GM12878 (cell line): ENCODE data around the gene CBLN3. TPM values are rescaled to one million over a fixed set of nuclear protein-coding genes. Genes with fewer than 3 reads are reported as not detected.

ENCODE experiments used
- CHD2 ChIP-seq: IDR thresholded peaks from 2 replicates; pipeline ENCODE4 v1.6.1; 2011; ENCODE audit warnings: low read depth, low read length, improper control_type of control experiment, borderline replicate concordance
- CHD4 ChIP-seq: fragments of 200-600 bp; sonication (generic); IDR thresholded peaks from 2 replicates; pipeline ENCODE4 v1.6.1; 2016; ENCODE audit warnings: mild to moderate bottlenecking
- FOXK2 ChIP-seq: fragments of 450-650 bp; IDR thresholded peaks from 2 replicates; pipeline ENCODE4 v1.6.1; 2017; ENCODE audit warnings: mild to moderate bottlenecking, moderate library complexity
- GATAD2B ChIP-seq: fragments of 450-650 bp; conservative IDR thresholded peaks from 2 replicates; pipeline ENCODE4 v1.6.1; 2017; ENCODE audit warnings: low read depth, mild to moderate bottlenecking, moderate library complexity
- HDAC2 ChIP-seq: fragments of 200-600 bp; sonication (generic); IDR thresholded peaks from 2 replicates; pipeline ENCODE4 v1.6.1; 2017
- HDGF ChIP-seq: fragments of 450-650 bp; IDR thresholded peaks from 2 replicates; pipeline ENCODE4 v1.6.1; 2016; ENCODE audit warnings: antibody characterized with exemption
- HSF1 ChIP-seq: fragments of 150-350 bp; IDR thresholded peaks from 2 replicates; pipeline ENCODE4 v1.6.1; 2014; ENCODE audit warnings: mild to moderate bottlenecking, low read depth, low read length
- IKZF1 ChIP-seq: fragments of 450-650 bp; conservative IDR thresholded peaks from 2 replicates; pipeline ENCODE4 v1.6.1; 2017; ENCODE audit warnings: antibody characterized with exemption, mild to moderate bottlenecking
- MAX ChIP-seq: IDR thresholded peaks from 2 replicates; pipeline ENCODE4 v1.6.1; 2012; ENCODE audit warnings: low read depth, low read length, improper control_type of control experiment
- MLLT1 ChIP-seq: fragments of 450-650 bp; IDR thresholded peaks from 2 replicates; pipeline ENCODE4 v1.6.1; 2016; ENCODE audit warnings: mild to moderate bottlenecking
- MYB ChIP-seq: fragments of 150-350 bp; IDR thresholded peaks from 2 replicates; pipeline ENCODE4 v1.6.1; 2014; ENCODE audit warnings: mild to moderate bottlenecking, low read depth, low read length, borderline replicate concordance
- PKNOX1 ChIP-seq: fragments of 450-650 bp; IDR thresholded peaks from 2 replicates; pipeline ENCODE4 v1.6.1; 2016; ENCODE audit warnings: mild to moderate bottlenecking
- POLR2A ChIP-seq: IDR thresholded peaks from 2 replicates; pipeline ENCODE4 v1.6.1; 2011; ENCODE audit warnings: low read depth, mild to moderate bottlenecking, low read length
- RBBP5 ChIP-seq: fragments of 200-600 bp; sonication (generic); conservative IDR thresholded peaks from 2 replicates; pipeline ENCODE4 v1.6.1; 2016
- SIX5 ChIP-seq: IDR thresholded peaks from 2 replicates; pipeline ENCODE4 v1.6.1; 2011; ENCODE audit warnings: mild to moderate bottlenecking, low read depth, low read length, moderate library complexity; ENCODE audit not compliant: severe bottlenecking
- SMAD5 ChIP-seq: IDR thresholded peaks from 2 replicates; pipeline ENCODE4 v1.6.1; 2016; ENCODE audit warnings: antibody characterized with exemption, low read depth
- SMARCA5 ChIP-seq: fragments of 450-650 bp; IDR thresholded peaks from 2 replicates; pipeline ENCODE4 v1.6.1; 2017; ENCODE audit warnings: mild to moderate bottlenecking
- SMC3 ChIP-seq: IDR thresholded peaks from 2 replicates; pipeline ENCODE4 v1.6.1; 2011; ENCODE audit warnings: low read length, improper control_type of control experiment, borderline replicate concordance
- SREBF1 ChIP-seq: IDR thresholded peaks from 2 replicates; pipeline ENCODE4 v1.6.1; 2012; ENCODE audit warnings: mild to moderate bottlenecking, low read length
- STAT1 ChIP-seq: fragments of 450-650 bp; conservative IDR thresholded peaks from 2 replicates; pipeline ENCODE4 v1.6.1; 2014; ENCODE audit warnings: antibody characterized with exemption, mild to moderate bottlenecking
- STAT3 ChIP-seq: IDR thresholded peaks from 2 replicates; pipeline ENCODE4 v1.6.1; 2011; ENCODE audit warnings: low read depth, low read length, improper control_type of control experiment
- TCF3 ChIP-seq: IDR thresholded peaks from 2 replicates; pipeline ENCODE4 v1.6.1; 2012; ENCODE audit warnings: low read depth, mild to moderate bottlenecking, low read length, borderline replicate concordance; ENCODE audit not compliant: insufficient read depth
- YY1 ChIP-seq: IDR thresholded peaks from 2 replicates; pipeline ENCODE4 v1.6.1; 2011; ENCODE audit warnings: low read depth, mild to moderate bottlenecking, low read length
- ZNF207 ChIP-seq: fragments of 450-650 bp; IDR thresholded peaks from 2 replicates; pipeline ENCODE4 v1.6.1; 2014; ENCODE audit warnings: antibody characterized with exemption, mild to moderate bottlenecking, borderline replicate concordance
- ZNF384 ChIP-seq: IDR thresholded peaks from 2 replicates; pipeline ENCODE4 v1.6.1; 2012; ENCODE audit warnings: low read depth, mild to moderate bottlenecking, low read length, improper control_type of control experiment, borderline replicate concordance
- polyA plus RNA-seq, 11 experiments: library from polyadenylated mRNA; depleted of rRNA in 4 of 11; unstranded in 6 of 11; stranded (reverse) in 5 of 11; fragments of >200 nt; fragmentation: Nextera tagmentation in 4 of 11; fragmentation: Illumina TruSeq in 1 of 11; extraction: Ambion mirVana in 4 of 11; extraction: Trizol in 1 of 11; gene quantifications; 1 replicate in 1 of 11; 2 replicates in 10 of 11; pipeline versions ENCODE4 v1.2.1 to v1.2.3, GENCODE V29; 2011 to 2016; ENCODE audit warnings: inconsistent platforms in 2 of 11, missing spikeins in 2 of 11, low read depth in 1 of 11
- total RNA-seq, 4 experiments: library from RNA; depleted of rRNA in 3 of 4; stranded (reverse); fragments of >200 nt in 3 of 4; fragmentation: Illumina TruSeq in 1 of 4; extraction: Trizol in 1 of 4; gene quantifications; 2 replicates each; pipeline versions ENCODE4 v1.2.1 to v1.2.3, GENCODE V29; 2013 to 2021
- TF ChIP-seq, protein P1 (sequence below): fragments of 450-650 bp; conservative IDR thresholded peaks from 2 replicates; pipeline ENCODE4 v1.6.1; 2017; ENCODE audit warnings: mild to moderate bottlenecking, moderate library complexity
- TF ChIP-seq, protein P2 (sequence below): fragments of 450-650 bp; IDR thresholded peaks from 2 replicates; pipeline ENCODE4 v1.6.1; 2014; ENCODE audit warnings: mild to moderate bottlenecking

CBLN3 gene
- total and polyA plus RNA-seq, 10 of the 15 experiments (the other 5 are each of a cell fraction or from before 2014, with no cell fraction given): 0.16 to 4.9 (median 1.3) TPM

DNA sequence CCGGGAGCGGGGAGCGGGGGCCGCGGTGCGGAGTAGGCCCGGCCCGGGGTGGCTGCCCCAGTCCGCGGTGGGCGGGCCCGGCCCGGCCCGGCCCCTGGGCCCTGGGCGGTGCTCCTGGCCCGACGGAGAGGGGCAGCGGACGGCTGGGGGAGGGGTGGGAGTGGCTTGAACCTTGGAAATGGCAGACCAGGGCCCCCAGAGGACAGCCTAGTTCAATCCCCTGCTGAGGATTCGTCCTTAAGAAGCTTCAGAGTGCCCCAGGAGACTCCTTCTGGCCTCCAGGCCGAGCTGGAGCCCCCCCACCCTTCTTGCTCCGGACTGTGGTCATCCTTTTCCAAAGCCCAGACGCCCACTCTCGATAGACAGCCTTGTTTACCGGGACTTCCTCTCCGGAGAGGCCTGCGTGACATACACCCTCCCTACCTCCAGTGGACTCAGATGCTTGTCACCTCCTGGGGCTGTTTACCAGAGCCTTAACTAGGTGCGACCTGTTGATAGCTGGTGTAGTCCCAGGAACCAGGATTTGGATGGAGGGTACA lies 744 bp upstream of the CBLN3 start (continued):
- TF ChIP-seq, protein P1, sequence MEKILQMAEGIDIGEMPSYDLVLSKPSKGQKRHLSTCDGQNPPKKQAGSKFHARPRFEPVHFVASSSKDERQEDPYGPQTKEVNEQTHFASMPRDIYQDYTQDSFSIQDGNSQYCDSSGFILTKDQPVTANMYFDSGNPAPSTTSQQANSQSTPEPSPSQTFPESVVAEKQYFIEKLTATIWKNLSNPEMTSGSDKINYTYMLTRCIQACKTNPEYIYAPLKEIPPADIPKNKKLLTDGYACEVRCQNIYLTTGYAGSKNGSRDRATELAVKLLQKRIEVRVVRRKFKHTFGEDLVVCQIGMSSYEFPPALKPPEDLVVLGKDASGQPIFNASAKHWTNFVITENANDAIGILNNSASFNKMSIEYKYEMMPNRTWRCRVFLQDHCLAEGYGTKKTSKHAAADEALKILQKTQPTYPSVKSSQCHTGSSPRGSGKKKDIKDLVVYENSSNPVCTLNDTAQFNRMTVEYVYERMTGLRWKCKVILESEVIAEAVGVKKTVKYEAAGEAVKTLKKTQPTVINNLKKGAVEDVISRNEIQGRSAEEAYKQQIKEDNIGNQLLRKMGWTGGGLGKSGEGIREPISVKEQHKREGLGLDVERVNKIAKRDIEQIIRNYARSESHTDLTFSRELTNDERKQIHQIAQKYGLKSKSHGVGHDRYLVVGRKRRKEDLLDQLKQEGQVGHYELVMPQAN: no peak; the same call in 1 of the 2 replicates
- TF ChIP-seq MAX (no peak), SMARCA5 (0 out of 2 replicates have a peak, but pooled peaks have one; percentile 9), SREBF1 (no peak), CHD2 (peak; percentile 43; the same call in 1 of the 2 replicates), PKNOX1 (no peak), CHD4 (no peak), IKZF1 (peak; percentile 12; the same call in 1 of the 2 replicates), ZNF384 (no peak), SIX5 (no peak), ZNF207 (no peak), STAT1 (no peak), SMAD5 (0 out of 2 replicates have a peak, but pooled peaks have one; percentile 4), YY1 (peak; percentile 65; the same call in 1 of the 2 replicates), HDGF (no peak), FOXK2 (peak; percentile 53), HSF1 (no peak), HDAC2 (no peak), STAT3 (no peak), TCF3 (peak; percentile 1; the same call in 1 of the 2 replicates), POLR2A (no peak), MYB (no peak), GATAD2B (no peak; the same call in 1 of the 2 replicates), RBBP5 (no peak), SMC3 (no peak), MLLT1 (no peak)
- TF ChIP-seq, protein P2, sequence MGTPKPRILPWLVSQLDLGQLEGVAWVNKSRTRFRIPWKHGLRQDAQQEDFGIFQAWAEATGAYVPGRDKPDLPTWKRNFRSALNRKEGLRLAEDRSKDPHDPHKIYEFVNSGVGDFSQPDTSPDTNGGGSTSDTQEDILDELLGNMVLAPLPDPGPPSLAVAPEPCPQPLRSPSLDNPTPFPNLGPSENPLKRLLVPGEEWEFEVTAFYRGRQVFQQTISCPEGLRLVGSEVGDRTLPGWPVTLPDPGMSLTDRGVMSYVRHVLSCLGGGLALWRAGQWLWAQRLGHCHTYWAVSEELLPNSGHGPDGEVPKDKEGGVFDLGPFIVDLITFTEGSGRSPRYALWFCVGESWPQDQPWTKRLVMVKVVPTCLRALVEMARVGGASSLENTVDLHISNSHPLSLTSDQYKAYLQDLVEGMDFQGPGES: no peak
